ENCODE data around the gene FANCI. TPM values are rescaled to one million over a fixed set of nuclear protein-coding genes. Genes with fewer than 3 reads are reported as not detected.
A peak's percentile ranks its signal among the peaks of the same experiment; 100 is the strongest.

The FANCI gene
- total and polyA plus RNA-seq, 2 of the 13 experiments (the other 11 are each of a cell fraction or from before 2014, with no cell fraction given), result 15.7 to 68.8 TPM

- TF ChIP-seq, protein P1, sequence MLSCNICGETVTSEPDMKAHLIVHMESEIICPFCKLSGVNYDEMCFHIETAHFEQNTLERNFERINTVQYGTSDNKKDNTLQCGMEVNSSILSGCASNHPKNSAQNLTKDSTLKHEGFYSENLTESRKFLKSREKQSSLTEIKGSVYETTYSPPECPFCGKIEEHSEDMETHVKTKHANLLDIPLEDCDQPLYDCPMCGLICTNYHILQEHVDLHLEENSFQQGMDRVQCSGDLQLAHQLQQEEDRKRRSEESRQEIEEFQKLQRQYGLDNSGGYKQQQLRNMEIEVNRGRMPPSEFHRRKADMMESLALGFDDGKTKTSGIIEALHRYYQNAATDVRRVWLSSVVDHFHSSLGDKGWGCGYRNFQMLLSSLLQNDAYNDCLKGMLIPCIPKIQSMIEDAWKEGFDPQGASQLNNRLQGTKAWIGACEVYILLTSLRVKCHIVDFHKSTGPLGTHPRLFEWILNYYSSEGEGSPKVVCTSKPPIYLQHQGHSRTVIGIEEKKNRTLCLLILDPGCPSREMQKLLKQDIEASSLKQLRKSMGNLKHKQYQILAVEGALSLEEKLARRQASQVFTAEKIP (CRISPR knock-in tag; IDR thresholded peaks at IDR 0.05; ENCODE audit: borderline replicate concordance), result no peak
- TF ChIP-seq, protein P2, sequence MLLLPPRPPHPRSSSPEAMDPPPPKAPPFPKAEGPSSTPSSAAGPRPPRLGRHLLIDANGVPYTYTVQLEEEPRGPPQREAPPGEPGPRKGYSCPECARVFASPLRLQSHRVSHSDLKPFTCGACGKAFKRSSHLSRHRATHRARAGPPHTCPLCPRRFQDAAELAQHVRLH (CRISPR knock-in tag; IDR thresholded peaks at IDR 0.05; ENCODE audit: borderline replicate concordance, low read depth), result no peak
- TF ChIP-seq ZNF260 (CRISPR knock-in tag; IDR thresholded peaks at IDR 0.05; ENCODE audit: borderline replicate concordance, low read depth) (no peak), KDM2A (CRISPR knock-in tag; IDR thresholded peaks at IDR 0.05; ENCODE audit: borderline replicate concordance, low read depth) (0 out of 2 replicates have a peak, but pooled peaks have one; percentile 42), SRSF9 (IDR thresholded peaks at IDR 0.05; ENCODE audit: borderline replicate concordance, insufficient read depth, low read depth, low read length, poor library complexity, severe bottlenecking) (no peak), ZFP36L1 (CRISPR knock-in tag; IDR thresholded peaks at IDR 0.05) (no peak), PRMT3 (CRISPR knock-in tag; IDR thresholded peaks at IDR 0.05; ENCODE audit: borderline replicate concordance, low read depth) (no peak), TCF7L2 (IDR thresholded peaks at IDR 0.05; ENCODE audit: low read depth, low read length) (no peak), ZNF780A (CRISPR knock-in tag; IDR thresholded peaks at IDR 0.05) (no peak), KAT8 (CRISPR knock-in tag; IDR thresholded peaks at IDR 0.05) (no peak), NCOA5 (CRISPR knock-in tag; IDR thresholded peaks at IDR 0.05) (no peak), ZNF83 (CRISPR knock-in tag; IDR thresholded peaks at IDR 0.05; ENCODE audit: borderline replicate concordance) (no peak), RBAK (CRISPR knock-in tag; IDR thresholded peaks at IDR 0.05) (no peak), MEIS1 (CRISPR knock-in tag; IDR thresholded peaks at IDR 0.05; ENCODE audit: borderline replicate concordance) (no peak), TRIM24 (CRISPR knock-in tag; IDR thresholded peaks at IDR 0.05) (no peak)
- TF ChIP-seq, protein P3, sequence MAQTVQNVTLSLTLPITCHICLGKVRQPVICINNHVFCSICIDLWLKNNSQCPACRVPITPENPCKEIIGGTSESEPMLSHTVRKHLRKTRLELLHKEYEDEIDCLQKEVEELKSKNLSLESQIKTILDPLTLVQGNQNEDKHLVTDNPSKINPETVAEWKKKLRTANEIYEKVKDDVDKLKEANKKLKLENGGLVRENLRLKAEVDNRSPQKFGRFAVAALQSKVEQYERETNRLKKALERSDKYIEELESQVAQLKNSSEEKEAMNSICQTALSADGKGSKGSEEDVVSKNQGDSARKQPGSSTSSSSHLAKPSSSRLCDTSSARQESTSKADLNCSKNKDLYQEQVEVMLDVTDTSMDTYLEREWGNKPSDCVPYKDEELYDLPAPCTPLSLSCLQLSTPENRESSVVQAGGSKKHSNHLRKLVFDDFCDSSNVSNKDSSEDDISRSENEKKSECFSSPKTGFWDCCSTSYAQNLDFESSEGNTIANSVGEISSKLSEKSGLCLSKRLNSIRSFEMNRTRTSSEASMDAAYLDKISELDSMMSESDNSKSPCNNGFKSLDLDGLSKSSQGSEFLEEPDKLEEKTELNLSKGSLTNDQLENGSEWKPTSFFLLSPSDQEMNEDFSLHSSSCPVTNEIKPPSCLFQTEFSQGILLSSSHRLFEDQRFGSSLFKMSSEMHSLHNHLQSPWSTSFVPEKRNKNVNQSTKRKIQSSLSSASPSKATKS (CRISPR knock-in tag; IDR thresholded peaks at IDR 0.05), result no peak
- TF ChIP-seq, protein P4, sequence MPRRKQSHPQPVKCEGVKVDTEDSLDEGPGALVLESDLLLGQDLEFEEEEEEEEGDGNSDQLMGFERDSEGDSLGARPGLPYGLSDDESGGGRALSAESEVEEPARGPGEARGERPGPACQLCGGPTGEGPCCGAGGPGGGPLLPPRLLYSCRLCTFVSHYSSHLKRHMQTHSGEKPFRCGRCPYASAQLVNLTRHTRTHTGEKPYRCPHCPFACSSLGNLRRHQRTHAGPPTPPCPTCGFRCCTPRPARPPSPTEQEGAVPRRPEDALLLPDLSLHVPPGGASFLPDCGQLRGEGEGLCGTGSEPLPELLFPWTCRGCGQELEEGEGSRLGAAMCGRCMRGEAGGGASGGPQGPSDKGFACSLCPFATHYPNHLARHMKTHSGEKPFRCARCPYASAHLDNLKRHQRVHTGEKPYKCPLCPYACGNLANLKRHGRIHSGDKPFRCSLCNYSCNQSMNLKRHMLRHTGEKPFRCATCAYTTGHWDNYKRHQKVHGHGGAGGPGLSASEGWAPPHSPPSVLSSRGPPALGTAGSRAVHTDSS (CRISPR knock-in tag; conservative IDR thresholded peaks at IDR 0.05), result no peak
- TF ChIP-seq, protein P5, sequence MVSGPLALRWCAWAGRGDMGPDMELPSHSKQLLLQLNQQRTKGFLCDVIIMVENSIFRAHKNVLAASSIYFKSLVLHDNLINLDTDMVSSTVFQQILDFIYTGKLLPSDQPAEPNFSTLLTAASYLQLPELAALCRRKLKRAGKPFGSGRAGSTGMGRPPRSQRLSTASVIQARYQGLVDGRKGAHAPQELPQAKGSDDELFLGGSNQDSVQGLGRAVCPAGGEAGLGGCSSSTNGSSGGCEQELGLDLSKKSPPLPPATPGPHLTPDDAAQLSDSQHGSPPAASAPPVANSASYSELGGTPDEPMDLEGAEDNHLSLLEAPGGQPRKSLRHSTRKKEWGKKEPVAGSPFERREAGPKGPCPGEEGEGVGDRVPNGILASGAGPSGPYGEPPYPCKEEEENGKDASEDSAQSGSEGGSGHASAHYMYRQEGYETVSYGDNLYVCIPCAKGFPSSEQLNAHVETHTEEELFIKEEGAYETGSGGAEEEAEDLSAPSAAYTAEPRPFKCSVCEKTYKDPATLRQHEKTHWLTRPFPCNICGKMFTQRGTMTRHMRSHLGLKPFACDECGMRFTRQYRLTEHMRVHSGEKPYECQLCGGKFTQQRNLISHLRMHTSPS (CRISPR knock-in tag; IDR thresholded peaks at IDR 0.05; ENCODE audit: low read depth), result peak; percentile 68; the same call in 1 of the 2 replicates
- TF ChIP-seq, protein P6, sequence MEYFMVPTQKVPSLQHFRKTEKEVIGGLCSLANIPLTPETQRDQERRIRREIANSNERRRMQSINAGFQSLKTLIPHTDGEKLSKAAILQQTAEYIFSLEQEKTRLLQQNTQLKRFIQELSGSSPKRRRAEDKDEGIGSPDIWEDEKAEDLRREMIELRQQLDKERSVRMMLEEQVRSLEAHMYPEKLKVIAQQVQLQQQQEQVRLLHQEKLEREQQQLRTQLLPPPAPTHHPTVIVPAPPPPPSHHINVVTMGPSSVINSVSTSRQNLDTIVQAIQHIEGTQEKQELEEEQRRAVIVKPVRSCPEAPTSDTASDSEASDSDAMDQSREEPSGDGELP (IDR thresholded peaks at IDR 0.05; ENCODE audit: borderline replicate concordance, low read depth), result no peak
These were observed 78.0 kb downstream of the FANCI start (continued) for GRCh38 chr15:89321521-89322410.

Measured in HepG2 (cell line).